Glutamatergic neuron (in vitro differentiated cells): Measurements from ENCODE around the gene CRYL1. TPM values are rescaled to one million over a fixed set of nuclear protein-coding genes. Genes with fewer than 3 reads are reported as not detected.

Source experiments
- DNase-seq: peaks from one replicate; pipeline ENCODE4 v3.0.0; 2022
- H3K27ac Mint-ChIP-seq: one replicate; pipeline ENCODE4 v1.8.0; 2020; ENCODE audit warnings: mild to moderate bottlenecking, mixed read lengths, inconsistent platforms; ENCODE audit not compliant: unreplicated experiment
- H3K27me3 Mint-ChIP-seq: one replicate; pipeline ENCODE4 v1.8.0; 2020; ENCODE audit warnings: mild to moderate bottlenecking, moderate library complexity, mixed read lengths, inconsistent platforms; ENCODE audit not compliant: unreplicated experiment
- H3K36me3 Mint-ChIP-seq: one replicate; pipeline ENCODE4 v1.8.0; 2020; ENCODE audit warnings: mild to moderate bottlenecking, mixed read lengths, inconsistent platforms; ENCODE audit not compliant: unreplicated experiment
- H3K4me1 Mint-ChIP-seq: one replicate; pipeline ENCODE4 v1.8.0; 2020; ENCODE audit warnings: mild to moderate bottlenecking, low read depth, mixed read lengths, inconsistent platforms; ENCODE audit not compliant: unreplicated experiment
- H3K4me3 Mint-ChIP-seq: one replicate; pipeline ENCODE4 v1.8.0; 2020; ENCODE audit warnings: mild to moderate bottlenecking, mixed read lengths, inconsistent platforms; ENCODE audit not compliant: unreplicated experiment
- H3K9me3 Mint-ChIP-seq: one replicate; pipeline ENCODE4 v1.8.0; 2020; ENCODE audit warnings: mild to moderate bottlenecking, moderate library complexity, mixed read lengths, inconsistent platforms; ENCODE audit not compliant: unreplicated experiment
- CTCF ChIP-seq: fragments of 200-600 bp; sonication (generic); IDR thresholded peaks from one replicate; pipeline ENCODE4 v1.5.0; 2021; ENCODE audit not compliant: partially characterized antibody, unreplicated experiment
- total RNA-seq: library from RNA; stranded (reverse); fragmentation: NEBNext Ultra II Directional; extraction: Animal tissue kit (Norgen Biotek cat#: 25700); gene quantifications from one replicate; pipeline ENCODE4 v1.2.1, GENCODE V29; 2021; ENCODE audit not compliant: unreplicated experiment

The CRYL1 gene
- total RNA-seq, 1 donor from 2014 or later = 1.1 TPM

- H3K36me3 Mint-ChIP-seq = no peaks in the 10 kb centered on the region
- TF ChIP-seq CTCF = no peak
- H3K27me3 Mint-ChIP-seq = peaks cover 5% of the 10 kb centered on the region
- DNase-seq = no peak
- H3K4me1 Mint-ChIP-seq = peaks cover 4% of the 10 kb centered on the region
- no peak overlapping the region for H3K4me3 Mint-ChIP-seq
- H3K27ac Mint-ChIP-seq = no peak overlapping the region
- H3K9me3 Mint-ChIP-seq = no peaks in the 10 kb centered on the region
Measured at GRCh38 chr13:20528452-20528851, 2.8 kb upstream of the CRYL1 start.

- Mint-ChIP-seq H3K36me3 (no peaks in the 10 kb centered on the region), H3K27ac (no peak overlapping the region), H3K4me1 (peaks cover 4% of the 10 kb centered on the region), H3K4me3 (peak overlapping the region; percentile 80), H3K27me3 (peaks cover 5% of the 10 kb centered on the region), H3K9me3 (no peaks in the 10 kb centered on the region)
- DNase-seq = no peak
- no peak for TF ChIP-seq CTCF
Measured at GRCh38 chr13:20526664-20527063, 1.0 kb upstream of the CRYL1 start.

- H3K27ac Mint-ChIP-seq = no peak overlapping the region
- peak; percentile 33 for DNase-seq
- H3K4me1 Mint-ChIP-seq = peaks cover 4% of the 10 kb centered on the region
- H3K36me3 Mint-ChIP-seq = no peaks in the 10 kb centered on the region
- no peaks in the 10 kb centered on the region for H3K9me3 Mint-ChIP-seq
- peaks cover 5% of the 10 kb centered on the region for H3K27me3 Mint-ChIP-seq
- peak overlapping the region; percentile 78 for H3K4me3 Mint-ChIP-seq
- TF ChIP-seq CTCF = no peak
Measured at GRCh38 chr13:20525144-20525600, 485 bp downstream of the CRYL1 start.

GRCh38 chr13:20521364-20522115 is 4.1 kb downstream of the CRYL1 start:
- H3K4me3 Mint-ChIP-seq = no peak overlapping the region
- H3K9me3 Mint-ChIP-seq = no peaks in the 10 kb centered on the region
- DNase-seq = no peak
- H3K36me3 Mint-ChIP-seq = no peaks in the 10 kb centered on the region
- TF ChIP-seq CTCF = no peak
- H3K4me1 Mint-ChIP-seq = peaks cover 4% of the 10 kb centered on the region
- peaks cover 5% of the 10 kb centered on the region for H3K27me3 Mint-ChIP-seq
- no peak overlapping the region for H3K27ac Mint-ChIP-seq

GRCh38 chr13:20519875-20520274 is 5.8 kb downstream of the CRYL1 start:
- H3K27me3 Mint-ChIP-seq = peaks cover 3% of the 10 kb centered on the region
- no peak for TF ChIP-seq CTCF
- H3K4me3 Mint-ChIP-seq = no peak overlapping the region
- no peaks in the 10 kb centered on the region for H3K4me1 Mint-ChIP-seq
- H3K9me3 Mint-ChIP-seq = no peaks in the 10 kb centered on the region
- no peaks in the 10 kb centered on the region for H3K36me3 Mint-ChIP-seq
- H3K27ac Mint-ChIP-seq = no peak overlapping the region
- DNase-seq = no peak
